SH-SY5Y (cell line): Measurements from ENCODE around the gene HELT.

Experiments used
- GATA2 ChIP-seq: IDR thresholded peaks from 2 replicates; pipeline ENCODE4 v1.6.1; 2011; ENCODE audit warnings: mild to moderate bottlenecking, low read depth, low read length
- GATA3 ChIP-seq: IDR thresholded peaks from 2 replicates; pipeline ENCODE4 v1.6.1; 2011; ENCODE audit warnings: low read depth, mild to moderate bottlenecking, low read length, moderate library complexity

- TF ChIP-seq GATA3 (no peak), GATA2 (no peak)
Measured at GRCh38 chr4:185033072-185033471, 14.8 kb downstream of the HELT start.
